Activated naive CD4-positive, alpha-beta T cell treated with anti-CD3 and anti-CD28 coated beads, Interleukin-2, amount 10 ng/mL, durations not matched to agents 7 days and 5 days (primary cell): ENCODE results near the gene PPP1R1B.

ENCODE experiments used
- CTCF ChIA-PET: fragments of 350-600 bp; sonication (Branson Sonifier 250); formaldehyde crosslinking; loops from one replicate; lab custom pipeline; 2021; ENCODE audit warnings: antibody characterized with exemption; lab: Charles Lee
- DNase-seq: peaks from one replicate; pipeline ENCODE4 v3.0.0-alpha.2; 2020
- H3K27ac Mint-ChIP-seq: one replicate; pipeline ENCODE4 v1.8.0; 2021; ENCODE audit warnings: mild to moderate bottlenecking, moderate library complexity, mixed read lengths
- H3K27me3 Mint-ChIP-seq: one replicate; pipeline ENCODE4 v1.8.0; 2021; ENCODE audit warnings: mild to moderate bottlenecking, mixed read lengths
- H3K36me3 Mint-ChIP-seq: one replicate; pipeline ENCODE4 v1.8.0; 2021; ENCODE audit warnings: mixed read lengths
- H3K4me1 Mint-ChIP-seq: one replicate; pipeline ENCODE4 v1.8.0; 2021; ENCODE audit warnings: mixed read lengths
- H3K4me3 Mint-ChIP-seq: one replicate; pipeline ENCODE4 v1.8.0; 2021; ENCODE audit warnings: mild to moderate bottlenecking, moderate library complexity, mixed read lengths
- H3K9me3 Mint-ChIP-seq: one replicate; pipeline ENCODE4 v1.8.0; 2021; ENCODE audit warnings: mixed read lengths

PPP1R1B gene

DNA sequence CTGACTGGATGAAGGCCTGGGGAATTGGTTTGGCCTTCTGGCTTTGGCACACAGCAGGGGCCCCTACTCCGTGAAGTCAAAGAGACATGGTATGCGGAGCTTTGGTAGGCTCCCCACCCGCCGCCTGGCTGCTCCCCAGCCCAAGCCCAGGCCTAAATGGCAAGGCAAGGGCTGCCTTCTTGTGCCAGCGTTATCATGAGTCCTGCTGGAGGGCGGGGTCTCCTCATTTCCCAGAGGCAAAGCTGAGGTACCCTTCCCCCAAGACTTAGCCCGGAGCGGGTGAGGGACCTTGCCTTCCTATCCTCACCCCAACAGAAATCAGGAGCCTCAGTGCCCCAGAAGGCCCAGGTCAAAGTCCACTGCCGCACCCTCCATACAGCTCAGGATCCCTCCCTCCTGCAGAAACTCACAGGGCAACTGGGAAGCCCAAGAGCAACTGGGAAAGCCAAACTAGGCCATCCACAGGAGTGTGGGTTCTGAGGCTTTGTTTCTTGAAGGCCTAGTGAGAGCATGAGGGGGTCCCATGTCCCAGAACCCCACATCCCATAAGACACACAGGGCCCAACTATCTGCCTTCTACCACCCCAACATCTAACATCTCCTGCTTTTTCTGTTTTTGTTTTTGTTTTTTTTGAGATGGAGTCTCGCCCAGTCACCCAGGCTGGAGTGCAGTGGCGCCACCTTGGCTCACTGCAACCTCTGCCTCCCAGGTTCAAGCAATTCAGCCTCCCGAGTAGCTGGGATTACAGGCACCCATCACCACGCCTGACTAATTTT is 51.8 kb downstream of the PPP1R1B start:
- H3K4me3 Mint-ChIP-seq = no peak overlapping the region
- H3K27me3 Mint-ChIP-seq = peaks cover 4% of the 10 kb centered on the region
- CTCF ChIA-PET = interaction anchor here (1.2 to 2.3 kb wide), 6 partner anchors 9 to 57 kb away, joined by 3 to 9 read pairs (median 8); partner anchors contain the start of genes MIEN1, PGAP3 and TCAP
- H3K27ac Mint-ChIP-seq = peak overlapping the region; percentile 88
- peaks cover 31% of the 10 kb centered on the region for H3K36me3 Mint-ChIP-seq
- no peaks in the 10 kb centered on the region for H3K9me3 Mint-ChIP-seq
- H3K4me1 Mint-ChIP-seq = peaks cover 60% of the 10 kb centered on the region
- DNase-seq = no peak

GRCh38 chr17:39679521-39680192 is 52.9 kb downstream of the PPP1R1B start:
- H3K4me1 Mint-ChIP-seq = peaks cover 60% of the 10 kb centered on the region
- H3K27ac Mint-ChIP-seq = peak overlapping the region; percentile 88
- H3K27me3 Mint-ChIP-seq = no peaks in the 10 kb centered on the region

GRCh38 chr17:39683295-39683939 is 56.7 kb downstream of the PPP1R1B start:
- Mint-ChIP-seq H3K36me3 (peaks cover 43% of the 10 kb centered on the region), H3K27me3 (no peaks in the 10 kb centered on the region), H3K4me1 (peaks cover 47% of the 10 kb centered on the region), H3K4me3 (no peak overlapping the region), H3K27ac (no peak overlapping the region), H3K9me3 (no peaks in the 10 kb centered on the region)
- DNase-seq = no peak
- CTCF ChIA-PET = interaction anchor here (0.7 kb wide), 1 partner anchor 14 kb away, joined by 3 read pairs; no protein-coding TSS in a partner anchor

More at GRCh38 chr17:39679521-39680192, 52.9 kb downstream of the PPP1R1B start:
- DNase-seq = peak; percentile 63
- CTCF ChIA-PET = interaction anchor here (0.7 to 3.7 kb wide), 9 partner anchors 8 to 58 kb away, joined by 3 to 14 read pairs (median 8); partner anchors contain the start of genes MIEN1, PGAP3 and TCAP
- H3K4me3 Mint-ChIP-seq = no peak overlapping the region
- H3K9me3 Mint-ChIP-seq = no peaks in the 10 kb centered on the region
- peaks cover 37% of the 10 kb centered on the region for H3K36me3 Mint-ChIP-seq

DNA sequence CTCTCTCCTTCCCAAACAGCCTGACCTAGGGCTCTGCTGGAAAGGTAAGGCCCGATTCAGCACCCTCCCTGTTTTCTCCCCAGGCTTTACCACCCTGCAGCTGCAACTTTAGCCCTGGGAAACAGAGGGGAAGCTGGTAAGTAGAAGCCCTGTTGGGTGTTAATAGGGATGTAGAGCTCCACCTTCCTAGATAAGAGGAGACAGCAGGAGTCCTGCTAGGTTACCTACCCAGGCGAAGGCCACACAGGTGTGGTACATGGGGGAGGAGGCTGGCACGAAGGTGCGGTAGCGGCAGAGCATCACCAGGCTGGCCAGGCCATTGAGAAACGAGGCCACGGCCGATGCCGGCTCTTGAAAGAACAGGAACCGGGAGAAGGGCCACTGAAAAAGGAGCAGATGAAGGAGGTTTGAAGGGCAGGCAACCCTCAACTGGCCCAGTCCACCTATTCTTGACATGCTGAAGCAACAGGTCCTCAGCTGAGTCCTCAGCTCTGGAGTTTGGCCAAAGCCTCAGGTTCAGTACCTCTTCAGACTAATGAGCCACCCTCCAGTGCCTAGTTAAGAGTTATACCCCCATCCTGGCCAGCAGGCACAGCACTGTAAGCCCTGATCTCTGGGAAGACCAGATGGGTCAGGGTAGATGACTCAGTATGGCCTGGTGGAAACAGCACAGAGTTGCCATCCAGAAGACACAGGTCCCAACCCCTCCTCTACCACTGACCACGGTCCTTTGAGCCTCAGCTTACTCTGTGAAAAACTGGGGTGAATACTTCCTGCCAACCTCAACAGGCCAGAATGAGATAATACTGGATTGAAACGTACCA is 57.8 kb downstream of the PPP1R1B start:
- CTCF ChIA-PET = interaction anchor here (0.6 kb wide), 1 partner anchor 296 kb away, joined by 3 read pairs; the partner anchor contains the start of gene PSMD3
- no peaks in the 10 kb centered on the region for H3K9me3 Mint-ChIP-seq
- H3K27me3 Mint-ChIP-seq = no peaks in the 10 kb centered on the region
- no peak for DNase-seq
- peaks cover 39% of the 10 kb centered on the region for H3K36me3 Mint-ChIP-seq
- H3K27ac Mint-ChIP-seq = no peak overlapping the region
- H3K4me1 Mint-ChIP-seq = peaks cover 45% of the 10 kb centered on the region
- H3K4me3 Mint-ChIP-seq = no peak overlapping the region
